PFSK-1 (cell line): Measurements from ENCODE around the gene TPP1.

Experiments
- FOXP2 ChIP-seq: optimal IDR thresholded peaks from 2 replicates; pipeline ENCODE3; 2011; ENCODE audit warnings: borderline replicate concordance, control low read depth, inconsistent platforms; ENCODE audit not compliant: insufficient read depth; ENCODE audit errors: extremely low read length, extremely low read depth
- POLR2AphosphoS5 ChIP-seq: IDR thresholded peaks from 2 replicates; pipeline ENCODE4 v1.6.1; 2012; ENCODE audit warnings: low read depth, mild to moderate bottlenecking, control low read depth, low read length, moderate library complexity
- REST ChIP-seq, 2 experiments: IDR thresholded peaks; 2 replicates each; pipeline versions ENCODE4 v1.6.1 to v1.8.0; 2011 to 2012; ENCODE audit warnings: low read depth in 2 of 2, low read length in 2 of 2, control low read depth in 1 of 2, inconsistent platforms in 1 of 2, mild to moderate bottlenecking in 1 of 2, moderate library complexity in 1 of 2; ENCODE audit not compliant: insufficient read depth in 1 of 2
- SIN3A ChIP-seq: IDR thresholded peaks from 2 replicates; pipeline ENCODE4 v1.6.1; 2012; ENCODE audit warnings: mild to moderate bottlenecking, low read length, moderate library complexity, borderline replicate concordance; ENCODE audit not compliant: insufficient read depth
- TAF1 ChIP-seq: IDR thresholded peaks from 2 replicates; pipeline ENCODE4 v1.6.1; 2012; ENCODE audit warnings: low read length, control low read depth, borderline replicate concordance; ENCODE audit not compliant: insufficient read depth

The TPP1 gene

GRCh38 chr11:6565325-6565724 is 53.9 kb downstream of the TPP1 start:
- TF ChIP-seq FOXP2 (no peak), REST (IDR thresholded peaks at IDR 0.05; ENCODE audit: insufficient read depth in 1 of 2, low read depth in 2 of 2, low read length in 2 of 2) (no peak), SIN3A (no peak), POLR2AphosphoS5 (no peak), TAF1 (no peak)

- TF ChIP-seq REST (IDR thresholded peaks at IDR 0.05; ENCODE audit: insufficient read depth in 1 of 2, low read depth in 2 of 2, low read length in 2 of 2) (no peak), POLR2AphosphoS5 (no peak), SIN3A (no peak), FOXP2 (no peak), TAF1 (no peak)
Measured at GRCh38 chr11:6563667-6564066, 55.6 kb downstream of the TPP1 start.

- TF ChIP-seq FOXP2 (no peak), TAF1 (no peak), REST (IDR thresholded peaks at IDR 0.05; ENCODE audit: insufficient read depth in 1 of 2, low read depth in 2 of 2, low read length in 2 of 2) (no peak), SIN3A (no peak), POLR2AphosphoS5 (no peak)
Measured at GRCh38 chr11:6563121-6563619, 56.1 kb downstream of the TPP1 start.
